ENCODE data around the gene ZXDC. TPM values are rescaled to one million over a fixed set of nuclear protein-coding genes. Genes with fewer than 3 reads are reported as not detected.

The ZXDC gene
- total RNA-seq, 1 donor from 2014 or later: 19.3 TPM

DNA sequence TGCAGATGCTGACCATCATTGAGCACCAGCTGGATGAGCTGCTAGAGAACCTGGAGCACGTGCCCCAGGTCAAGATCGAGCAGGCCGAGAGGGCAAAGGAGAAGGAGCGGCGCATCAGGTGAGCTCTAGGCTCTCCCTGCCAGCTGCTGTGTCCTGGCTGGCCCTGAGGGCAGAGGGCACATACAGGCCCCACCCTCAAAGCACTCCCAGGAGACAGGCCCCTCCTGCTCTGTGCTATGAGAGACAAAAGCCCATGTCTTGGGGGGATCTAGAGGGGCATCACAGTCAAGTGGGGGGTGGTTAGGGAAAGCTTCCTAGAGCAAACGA lies 41.5 kb downstream of the ZXDC start:
- TF ChIP-seq CTCF (conservative IDR thresholded peaks at IDR 0.05; ENCODE audit: low read depth, low read length): no peak
- DNase-seq (ENCODE audit: low read depth): no peak
- no peak overlapping the region for H3K4me3 ChIP-seq (ENCODE audit: low read depth, low read length)

DNA sequence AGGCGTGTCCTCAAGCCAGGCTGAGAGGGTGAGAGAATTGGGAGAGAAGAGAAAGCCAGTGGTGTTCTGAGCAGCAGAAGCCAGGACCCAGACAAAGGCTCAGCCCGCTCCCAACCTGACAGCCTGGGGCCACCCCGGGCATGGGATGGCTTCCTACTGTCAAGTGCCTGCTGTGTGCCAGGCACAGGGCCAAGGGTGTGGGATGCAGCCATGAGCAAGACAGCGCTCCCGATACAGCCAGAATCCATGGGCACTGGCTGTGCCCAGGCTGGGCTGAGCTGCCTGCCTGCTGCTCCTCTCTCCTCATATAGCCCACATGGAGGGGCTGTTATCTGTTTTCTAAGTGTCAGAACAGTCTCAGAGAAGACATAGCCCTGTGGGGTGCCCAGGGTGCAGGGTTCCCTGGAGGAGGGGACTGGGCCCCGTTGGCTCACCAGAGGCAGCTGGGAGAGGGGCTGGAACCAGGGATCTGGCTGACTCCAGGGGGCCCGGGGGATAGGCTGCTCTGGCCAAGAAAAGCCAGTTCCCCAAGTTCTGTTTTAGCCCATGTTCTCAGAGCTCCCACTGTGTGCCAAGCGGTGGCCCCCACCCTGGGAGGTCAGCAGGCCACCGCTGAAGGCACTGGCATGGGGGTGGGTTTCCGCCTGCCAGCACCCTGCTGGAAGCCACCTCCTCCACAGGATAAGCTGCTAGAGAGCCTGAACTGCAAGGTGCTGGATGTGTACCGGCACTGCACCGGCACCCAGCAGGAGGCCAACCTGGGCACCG lies 42.0 kb downstream of the ZXDC start:
- no peak for TF ChIP-seq CTCF (conservative IDR thresholded peaks at IDR 0.05; ENCODE audit: low read depth, low read length)
- no peak overlapping the region for H3K4me3 ChIP-seq (ENCODE audit: low read depth, low read length)
- DNase-seq (ENCODE audit: low read depth): no peak

- DNase-seq (ENCODE audit: low read depth): no peak
- TF ChIP-seq CTCF (conservative IDR thresholded peaks at IDR 0.05; ENCODE audit: low read depth, low read length): no peak
- no peak overlapping the region for H3K4me3 ChIP-seq (ENCODE audit: low read depth, low read length)
Observed at GRCh38 chr3:126433105-126433430, 42.6 kb downstream of the ZXDC start.

GRCh38 chr3:126432361-126433104 lies 43.2 kb downstream of the ZXDC start:
- TF ChIP-seq CTCF (conservative IDR thresholded peaks at IDR 0.05; ENCODE audit: low read depth, low read length): no peak
- H3K4me3 ChIP-seq (ENCODE audit: low read depth, low read length): no peak overlapping the region
- DNase-seq (ENCODE audit: low read depth): no peak

DNA sequence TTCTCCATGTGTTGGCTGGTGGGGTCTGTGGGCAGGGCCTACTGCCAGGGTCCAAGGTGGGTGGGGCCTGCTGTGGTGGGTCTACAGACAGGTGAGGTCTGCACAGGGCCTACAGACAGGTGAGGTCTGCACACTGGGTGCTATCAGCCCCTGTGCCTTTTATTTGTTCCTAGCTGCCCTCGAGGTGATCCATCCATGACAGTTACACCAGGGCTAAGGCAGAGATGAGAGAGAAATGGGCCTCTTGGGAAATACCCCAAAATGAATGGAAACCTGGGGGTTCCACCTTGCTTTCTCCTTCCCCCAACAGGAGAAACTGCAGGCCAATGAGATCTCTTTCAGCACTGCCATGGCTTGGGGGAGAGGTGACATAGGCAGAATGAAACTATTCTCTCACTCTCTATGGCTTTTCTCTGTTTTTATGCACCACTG lies 44.6 kb downstream of the ZXDC start:
- H3K4me3 ChIP-seq (ENCODE audit: low read depth, low read length): no peak overlapping the region
- no peak for DNase-seq (ENCODE audit: low read depth)
- no peak for TF ChIP-seq CTCF (conservative IDR thresholded peaks at IDR 0.05; ENCODE audit: low read depth, low read length)

- no peak for TF ChIP-seq CTCF (conservative IDR thresholded peaks at IDR 0.05; ENCODE audit: low read depth, low read length)
- H3K4me3 ChIP-seq (ENCODE audit: low read depth, low read length): no peak overlapping the region
- no peak for DNase-seq (ENCODE audit: low read depth)
Observed at GRCh38 chr3:126424751-126425150, 50.9 kb downstream of the ZXDC start.
